Fibroblast of lung (primary cell): Measurements from ENCODE around the gene ST6GALNAC2. TPM values are rescaled to one million over a fixed set of nuclear protein-coding genes. Genes with fewer than 3 reads are reported as not detected.

Experiments
- DNase-seq, 2 donors: peaks; one replicate each; pipeline versions ENCODE4 v3.0.0 to v3.0.0-alpha.2; 2010; ENCODE audit warnings: low read depth in 2 of 2
- H2AFZ ChIP-seq: 2 replicates; pipeline ENCODE4 v1.5.1; 2012; ENCODE audit warnings: low read length, control low read depth, inconsistent platforms
- H3K27ac ChIP-seq: 2 replicates; pipeline ENCODE4 v1.5.1; 2011; ENCODE audit warnings: low read length, control low read depth; ENCODE audit not compliant: insufficient read depth
- H3K27me3 ChIP-seq: 2 replicates; pipeline ENCODE4 v1.5.1; 2011; ENCODE audit warnings: mild to moderate bottlenecking, low read length; ENCODE audit not compliant: control insufficient read depth, insufficient read depth
- H3K36me3 ChIP-seq: 2 replicates; pipeline ENCODE4 v1.5.1; 2011; ENCODE audit warnings: low read length; ENCODE audit not compliant: control insufficient read depth, insufficient read depth
- H3K4me1 ChIP-seq: 2 replicates; pipeline ENCODE4 v1.5.1; 2011; ENCODE audit warnings: low read length; ENCODE audit not compliant: control insufficient read depth, insufficient read depth; ENCODE audit errors: extremely low read depth
- H3K4me2 ChIP-seq: 2 replicates; pipeline ENCODE4 v1.5.1; 2011; ENCODE audit warnings: low read length, control low read depth; ENCODE audit not compliant: insufficient read depth; ENCODE audit errors: extremely low read depth
- H3K4me3 ChIP-seq, 4 experiments: fragments of 200-600 bp in 1 of 4; sonication (generic) in 1 of 4; replicated peaks in 1 of 4; 2 replicates each; pipeline ENCODE4 v1.5.1; 2011 to 2016; ENCODE audit warnings: low read length in 4 of 4, low read depth in 3 of 4, mild to moderate bottlenecking in 3 of 4, control low read depth in 2 of 4, inconsistent platforms in 1 of 4, mixed read lengths in 1 of 4; ENCODE audit not compliant: insufficient read depth in 1 of 4; ENCODE audit errors: control extremely low read depth in 1 of 4
- H3K79me2 ChIP-seq: 2 replicates; pipeline ENCODE4 v1.5.1; 2012; ENCODE audit warnings: mild to moderate bottlenecking, low read length, inconsistent platforms; ENCODE audit not compliant: control insufficient read depth, insufficient read depth
- H3K9ac ChIP-seq: 2 replicates; pipeline ENCODE4 v1.5.1; 2011; ENCODE audit warnings: mild to moderate bottlenecking, low read length, control low read depth; ENCODE audit not compliant: insufficient read depth
- H3K9me3 ChIP-seq: 2 replicates; pipeline ENCODE4 v1.5.1; 2012; ENCODE audit warnings: low read depth, low read length; ENCODE audit not compliant: control insufficient read depth, insufficient read depth
- H4K20me1 ChIP-seq: 2 replicates; pipeline ENCODE4 v1.5.1; 2011; ENCODE audit warnings: low read length; ENCODE audit not compliant: control insufficient read depth, insufficient read depth; ENCODE audit errors: extremely low read depth
- CTCF ChIP-seq, 2 donors: IDR thresholded peaks in 1 of 2; conservative IDR thresholded peaks in 1 of 2; 1 replicate in 1 of 2; 2 replicates in 1 of 2; pipeline ENCODE4 v1.5.1; 2011 to 2012; ENCODE audit warnings: low read length in 2 of 2, control low read depth in 1 of 2, inconsistent platforms in 1 of 2, low read depth in 1 of 2, mild to moderate bottlenecking in 1 of 2
- EZH2 ChIP-seq: IDR thresholded peaks from 2 replicates; pipeline ENCODE4 v1.5.1; 2012; ENCODE audit warnings: low read length, control low read depth, mild to moderate bottlenecking; ENCODE audit errors: missing control alignments
- polyA plus RNA-seq, 2 donors: library from polyadenylated mRNA; depleted of rRNA in 1 of 2; stranded (reverse) in 1 of 2; unstranded in 1 of 2; fragments of >200 nt; gene quantifications; 2 replicates each; pipeline ENCODE4 v1.2.1, GENCODE V29; 2011 to 2012; ENCODE audit warnings: missing spikeins in 1 of 2
- total RNA-seq: library from RNA; depleted of rRNA; stranded (reverse); fragments of >200 nt; gene quantifications from 2 replicates; pipeline ENCODE4 v1.2.1, GENCODE V29; 2014

Gene ST6GALNAC2
- total and polyA plus RNA-seq, 2 donors (not counting 1 experiment from before 2014, with no cell fraction given), result 0.42 to 0.83 TPM

DNA sequence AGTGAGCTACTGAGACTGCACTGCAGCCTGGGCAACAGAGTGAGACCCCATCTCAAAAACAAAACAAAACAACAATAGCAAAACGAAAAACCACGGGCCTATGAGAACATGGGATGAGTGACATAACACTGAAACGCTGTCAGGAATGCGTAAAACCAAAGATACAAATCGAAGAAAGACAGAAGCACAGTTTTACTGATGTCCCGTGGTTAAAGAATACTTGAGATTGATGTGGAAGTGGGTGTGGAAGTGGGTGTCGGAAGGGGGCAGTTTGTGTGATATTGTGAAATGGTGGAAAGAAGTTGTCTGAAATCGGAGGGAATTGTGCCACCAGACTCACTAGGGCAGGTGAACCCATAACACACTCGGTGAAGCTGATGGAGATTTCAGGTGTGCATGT lies 9.5 kb downstream of the ST6GALNAC2 start:
- no peak overlapping the region for H3K9ac ChIP-seq
- H3K27ac ChIP-seq, result no peak overlapping the region
- H3K4me1 ChIP-seq, result no peaks in the 10 kb centered on the region
- H3K4me3 ChIP-seq, result no peak overlapping the region
- no peak overlapping the region for H2AFZ ChIP-seq
- no peaks in the 10 kb centered on the region for H3K27me3 ChIP-seq
- H3K79me2 ChIP-seq, result no peaks in the 10 kb centered on the region
- TF ChIP-seq CTCF (conservative IDR thresholded peaks at IDR 0.05 in 1 of 2, IDR thresholded peaks at IDR 0.05 in 1 of 2; ENCODE audit: low read depth in 1 of 2, low read length in 2 of 2) (no peak), EZH2 (no peak)
- H4K20me1 ChIP-seq, result no peaks in the 10 kb centered on the region
- no peaks in the 10 kb centered on the region for H3K9me3 ChIP-seq
- no peak overlapping the region for H3K4me2 ChIP-seq
- no peaks in the 10 kb centered on the region for H3K36me3 ChIP-seq
- DNase-seq, result no peak

DNA sequence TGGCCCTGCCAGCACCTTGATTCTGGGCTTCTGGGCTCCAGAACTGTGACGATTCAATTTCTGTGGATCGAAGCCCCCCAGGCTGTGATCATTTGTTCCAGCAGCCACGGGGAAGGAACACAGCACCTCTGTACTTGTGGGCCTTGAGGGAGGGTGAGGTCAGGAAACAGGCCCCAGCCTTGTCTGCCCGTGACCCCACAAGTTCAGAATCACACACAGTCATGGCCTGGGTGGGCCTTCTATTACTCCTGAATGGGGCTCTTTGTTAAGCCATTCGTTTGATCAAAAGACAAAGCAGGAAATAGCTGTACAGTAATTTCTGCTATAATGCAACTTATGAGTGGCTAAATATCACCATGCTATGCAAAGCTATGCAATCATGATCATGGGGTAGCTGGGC lies 10.1 kb downstream of the ST6GALNAC2 start:
- H3K4me1 ChIP-seq, result no peaks in the 10 kb centered on the region
- no peak overlapping the region for H3K9ac ChIP-seq
- H4K20me1 ChIP-seq, result no peaks in the 10 kb centered on the region
- no peak overlapping the region for H3K27ac ChIP-seq
- no peak overlapping the region for H3K4me3 ChIP-seq
- no peak overlapping the region for H2AFZ ChIP-seq
- DNase-seq, result no peak
- H3K27me3 ChIP-seq, result no peaks in the 10 kb centered on the region
- H3K4me2 ChIP-seq, result no peak overlapping the region
- no peaks in the 10 kb centered on the region for H3K36me3 ChIP-seq
- H3K9me3 ChIP-seq, result no peaks in the 10 kb centered on the region
- TF ChIP-seq CTCF (conservative IDR thresholded peaks at IDR 0.05 in 1 of 2, IDR thresholded peaks at IDR 0.05 in 1 of 2; ENCODE audit: low read depth in 1 of 2, low read length in 2 of 2) (no peak), EZH2 (no peak)
- no peaks in the 10 kb centered on the region for H3K79me2 ChIP-seq

- no peak overlapping the region for H3K9ac ChIP-seq
- no peak overlapping the region for H3K4me3 ChIP-seq
- H3K4me1 ChIP-seq, result no peaks in the 10 kb centered on the region
- no peaks in the 10 kb centered on the region for H3K9me3 ChIP-seq
- TF ChIP-seq CTCF (conservative IDR thresholded peaks at IDR 0.05 in 1 of 2, IDR thresholded peaks at IDR 0.05 in 1 of 2; ENCODE audit: low read depth in 1 of 2, low read length in 2 of 2), result no peak
- TF ChIP-seq EZH2, result no peak
- H3K79me2 ChIP-seq, result no peaks in the 10 kb centered on the region
- no peak overlapping the region for H3K27ac ChIP-seq
- no peak overlapping the region for H3K4me2 ChIP-seq
- DNase-seq, result no peak
- no peaks in the 10 kb centered on the region for H3K36me3 ChIP-seq
- no peak overlapping the region for H2AFZ ChIP-seq
- no peaks in the 10 kb centered on the region for H4K20me1 ChIP-seq
- no peaks in the 10 kb centered on the region for H3K27me3 ChIP-seq
These were observed 11.5 kb downstream of the ST6GALNAC2 start for GRCh38 chr17:76574166-76574565.
